K562 (cell line): ENCODE measurements around the gene PJA1. TPM values are rescaled to one million over a fixed set of nuclear protein-coding genes. Genes with fewer than 3 reads are reported as not detected.
A peak's percentile ranks its signal among the peaks of the same experiment; 100 is the strongest.

Source experiments
- ATAC-seq: fragments of 200-7000 bp; cut with Tn5 transposase; 3 replicates; pipeline ENCODE4 v1.9.1; 2020; ENCODE audit warnings: moderate library complexity
- BruUV-seq: library from RNA; stranded (reverse); fragments of 400-500 nt; replicated peaks from 2 replicates; lab custom pipeline; 2021; lab: Mats Ljungman, UMichigan
- CTCF ChIA-PET: fragments of 300-600 bp; formaldehyde crosslinking; extraction: SDS; loops from one replicate; lab custom pipeline; 2021; ENCODE audit warnings: low intra/inter-chr PET ratio; lab: Yijun Ruan, JAX
- POLR2A ChIA-PET: fragments of 300-600, 350-650 bp; sonication (Branson Sonifier 250); formaldehyde crosslinking; extraction: SDS; loops from one replicate; lab custom pipeline; 2021; ENCODE audit warnings: antibody characterized with exemption, inconsistent platforms; lab: Yijun Ruan, JAX
- DNase-seq, 4 experiments: peaks; one replicate each; pipeline versions ENCODE4 v3.0.0 to v3.0.0-alpha.2; 2011 to 2018; ENCODE audit warnings: low spot score in 3 of 4, mixed read lengths in 3 of 4; ENCODE audit errors: extremely low read depth in 1 of 4
- FAIRE-seq: peaks from 2 replicates; lab custom pipeline; 2011; peaks lifted over from hg19 to GRCh38; lab: Jason Lieb, UNC
- H2AFZ ChIP-seq: 2 replicates; pipeline ENCODE4 v1.6.0; 2011; ENCODE audit warnings: low read depth, low read length, control low read depth, inconsistent platforms
- H3K27ac ChIP-seq: fragments of 200-600 bp; 3 replicates; pipeline ENCODE4 v1.8.0; 2011; ENCODE audit warnings: low read depth, mild to moderate bottlenecking, control low read depth, inconsistent platforms, low read length, moderate library complexity, mixed read lengths; ENCODE audit errors: extremely low read depth
- H3K27me3 ChIP-seq, 2 experiments: fragments of 300-600 bp in 1 of 2; 2 replicates in 1 of 2; 3 replicates in 1 of 2; pipeline versions ENCODE4 v1.6.0 to v1.8.0; 2011; ENCODE audit warnings: inconsistent platforms in 2 of 2, low read length in 2 of 2, mild to moderate bottlenecking in 1 of 2, mixed read lengths in 1 of 2, moderate library complexity in 1 of 2; ENCODE audit not compliant: control insufficient read depth in 2 of 2, insufficient read depth in 2 of 2
- H3K36me3 ChIP-seq: fragments of 300-600 bp; 3 replicates; pipeline ENCODE4 v1.8.0; 2011; ENCODE audit warnings: mild to moderate bottlenecking, low read length, inconsistent platforms; ENCODE audit not compliant: control insufficient read depth, insufficient read depth
- H3K4me1 ChIP-seq, 2 experiments: fragments of 200-600 bp in 1 of 2; replicated peaks in 1 of 2; 2 replicates in 1 of 2; 3 replicates in 1 of 2; pipeline versions ENCODE4 v1.5.1 to v1.8.0; 2011; ENCODE audit warnings: inconsistent platforms in 2 of 2, low read length in 2 of 2, mild to moderate bottlenecking in 1 of 2, mixed read lengths in 1 of 2, moderate library complexity in 1 of 2; ENCODE audit not compliant: control insufficient read depth in 2 of 2, insufficient read depth in 2 of 2
- H3K4me2 ChIP-seq: 2 replicates; pipeline ENCODE4 v1.6.1; 2011; ENCODE audit warnings: low read length, control low read depth, inconsistent platforms, mixed read lengths; ENCODE audit not compliant: insufficient read depth
- H3K4me3 ChIP-seq: fragments of 200-600 bp; sonication (generic), shearing (Covaris generic); 2 replicates; pipeline ENCODE4 v1.5.1; 2016; ENCODE audit warnings: control low read depth, inconsistent platforms
- H3K79me2 ChIP-seq: fragments of 200-600 bp; 3 replicates; pipeline ENCODE4 v1.8.0; 2011; ENCODE audit warnings: low read length, inconsistent platforms; ENCODE audit not compliant: control insufficient read depth, insufficient read depth
- H3K9ac ChIP-seq, 2 experiments: 2 replicates each; pipeline versions ENCODE4 v1.6.0 to v1.6.1; 2011; ENCODE audit warnings: low read depth in 2 of 2, low read length in 2 of 2, control low read depth in 1 of 2, inconsistent platforms in 1 of 2, mild to moderate bottlenecking in 1 of 2, mixed read lengths in 1 of 2; ENCODE audit not compliant: insufficient read depth in 1 of 2
- H3K9me1 ChIP-seq: one replicate; pipeline ENCODE4 v1.6.0; 2011; ENCODE audit warnings: inconsistent platforms, mild to moderate bottlenecking, low read length, moderate library complexity; ENCODE audit not compliant: control insufficient read depth, insufficient read depth
- H3K9me3 ChIP-seq: replicated peaks from 2 replicates; pipeline ENCODE4 v1.5.1; 2011; ENCODE audit warnings: low read depth, low read length, inconsistent platforms; ENCODE audit not compliant: control insufficient read depth, insufficient read depth
- H4K20me1 ChIP-seq: replicated peaks from 2 replicates; pipeline ENCODE4 v1.6.1; 2011; ENCODE audit warnings: low read length, inconsistent platforms, mixed read lengths; ENCODE audit not compliant: control insufficient read depth, insufficient read depth
- ATF2 ChIP-seq: sonication (generic); formaldehyde crosslinking; IDR thresholded peaks from 2 replicates; pipeline ENCODE4 v1.8.1; 2022; ENCODE audit warnings: missing genetic modification reagents
- ETS2 ChIP-seq: IDR thresholded peaks from 2 replicates; pipeline ENCODE4 v1.6.1; 2016; ENCODE audit warnings: borderline replicate concordance, missing genetic modification characterization, mild to moderate bottlenecking, moderate library complexity, missing compliant biosample characterization; ENCODE audit not compliant: poor library complexity, severe bottlenecking
- NFIC ChIP-seq: fragments of 450-650 bp; IDR thresholded peaks from 2 replicates; pipeline ENCODE4 v1.6.1; 2017; ENCODE audit warnings: mild to moderate bottlenecking, inconsistent platforms
- SRSF3 ChIP-seq: fragments of 200-400 bp; formaldehyde crosslinking; IDR thresholded peaks from 2 replicates; pipeline ENCODE4 v1.6.1; 2016; ENCODE audit warnings: mild to moderate bottlenecking, low read length, moderate library complexity; ENCODE audit not compliant: insufficient read depth
- ZBTB33 ChIP-seq: sonication (generic); formaldehyde crosslinking; IDR thresholded peaks from 2 replicates; pipeline ENCODE4 v1.8.1; 2023; ENCODE audit warnings: mild to moderate bottlenecking, missing genetic modification reagents
- ZMIZ1 ChIP-seq, 2 experiments: fragments of 150-350 bp in 1 of 2; IDR thresholded peaks; 2 replicates each; pipeline ENCODE4 v1.6.1; 2012 to 2016; ENCODE audit warnings: low read depth in 2 of 2, low read length in 2 of 2, mild to moderate bottlenecking in 1 of 2, moderate library complexity in 1 of 2
- WGBS: fragments of 100-300 bp; shearing (Covaris generic); methylation state at CpG from one replicate; pipeline ENCODE4 v1.1.6; 2016; ENCODE audit warnings: low coverage, mixed read lengths; ENCODE audit not compliant: insufficient coverage; ENCODE audit errors: missing lambda C conversion rate; 5-methylcytosine and 5-hydroxymethylcytosine counted together
- in situ Hi-C: fragments of 300-500 bp; cut with MboI; formaldehyde crosslinking; loops from 4 replicates; pipeline ENCODE4 v1.15.0; 2018; ENCODE audit warnings: inconsistent platforms, mixed read lengths
- intact Hi-C: fragments of 100-400 bp; cut with micrococcal nuclease; formaldehyde crosslinking; loops from 2 replicates; pipeline ENCODE4 v1.14.2; 2022
- polyA plus RNA-seq, 8 experiments: library from polyadenylated mRNA; depleted of rRNA in 4 of 8; stranded (reverse) in 5 of 8; unstranded in 3 of 8; fragments of >200 nt; fragmentation: Nextera tagmentation in 2 of 8; fragmentation: Illumina TruSeq in 1 of 8; extraction: Ambion mirVana in 2 of 8; extraction: Trizol in 1 of 8; gene quantifications; 2 replicates each; pipeline versions ENCODE4 v1.2.1 to v1.2.3, GENCODE V29; 2011 to 2014; ENCODE audit warnings: inconsistent platforms in 1 of 8, missing spikeins in 1 of 8
- total RNA-seq, 7 experiments: library from RNA; depleted of rRNA in 6 of 7; stranded (reverse); fragments of >200 nt in 6 of 7; fragmentation: Illumina TruSeq in 2 of 7; extraction: Trizol in 2 of 7; gene quantifications; 2 replicates each; pipeline versions ENCODE4 v1.2.1 to v1.2.3, GENCODE V29; 2011 to 2021; ENCODE audit warnings: low replicate concordance in 1 of 7

The PJA1 gene
- total and polyA plus RNA-seq, 9 of the 15 experiments (the other 6 are each of a cell fraction or from before 2014, with no cell fraction given), result 1.6 to 6.0 (median 4.0) TPM

- WGBS, result 17% methylated on average over 1 of the region's 1 CpG
- no peaks in the 10 kb centered on the region for H3K4me1 ChIP-seq
- H3K9me3 ChIP-seq, result no peaks in the 10 kb centered on the region
- no peak overlapping the region for H3K4me2 ChIP-seq
- no peak overlapping the region for H3K27ac ChIP-seq
- 0 out of 2 replicates have a peak, but pooled peaks have one; percentile 7 for TF ChIP-seq NFIC
- TF ChIP-seq ETS2 (tag), result no peak
- H4K20me1 ChIP-seq, result no peaks in the 10 kb centered on the region
- H3K79me2 ChIP-seq, result no peaks in the 10 kb centered on the region
- CTCF ChIA-PET, result no interaction called here
- H3K27me3 ChIP-seq, result no peaks in the 10 kb centered on the region
- ATAC-seq (no peak), DNase-seq (no peak), FAIRE-seq (no peak)
- in situ Hi-C loops, result no loop called here
- no peak overlapping the region for H3K9ac ChIP-seq
- H3K4me3 ChIP-seq, result no peak overlapping the region
- no peaks in the 10 kb centered on the region for H3K36me3 ChIP-seq
- BruUV-seq, result no TSS peak
- intact Hi-C loops, result no loop called here
- H3K9me1 ChIP-seq, result no peaks in the 10 kb centered on the region
- POLR2A ChIA-PET, result interaction anchor here (0.6 to 0.8 kb wide), 2 partner anchors 10 to 895 kb away, joined by 3 read pairs; no protein-coding TSS in a partner anchor
- no peak overlapping the region for H2AFZ ChIP-seq
Measured at GRCh38 chrX:69152417-69152841, 12.8 kb downstream of the PJA1 start.

- no peak overlapping the region for H3K4me2 ChIP-seq
- H3K79me2 ChIP-seq, result no peaks in the 10 kb centered on the region
- no peak overlapping the region for H3K27ac ChIP-seq
- H3K9me1 ChIP-seq, result no peaks in the 10 kb centered on the region
- no peaks in the 10 kb centered on the region for H3K4me1 ChIP-seq
- intact Hi-C loops (no loop called here), in situ Hi-C loops (no loop called here)
- TF ChIP-seq ZMIZ1 (IDR thresholded peaks at IDR 0.05; ENCODE audit: low read depth in 2 of 2, low read length in 2 of 2) (no peak), ATF2 (CRISPR knock-in tag) (no peak), SRSF3 (no peak), ZBTB33 (no peak)
- CTCF ChIA-PET, result no interaction called here
- FAIRE-seq (no peak), ATAC-seq (no peak), DNase-seq (no peak)
- no peak overlapping the region for H3K4me3 ChIP-seq
- 10% methylated on average over 2 of the region's 2 CpGs for WGBS
- H2AFZ ChIP-seq, result no peak overlapping the region
- no peaks in the 10 kb centered on the region for H3K27me3 ChIP-seq
- no TSS peak for BruUV-seq
- H3K36me3 ChIP-seq, result no peaks in the 10 kb centered on the region
- POLR2A ChIA-PET, result interaction anchor here (0.6 to 0.8 kb wide), 2 partner anchors 11 to 895 kb away, joined by 3 read pairs; no protein-coding TSS in a partner anchor
- no peaks in the 10 kb centered on the region for H4K20me1 ChIP-seq
- H3K9me3 ChIP-seq, result no peaks in the 10 kb centered on the region
- no peak overlapping the region for H3K9ac ChIP-seq
Measured at GRCh38 chrX:69151866-69152284, 13.4 kb downstream of the PJA1 start.
